H9 (cell line): ENCODE data around the gene PCDH9. TPM values are rescaled to one million over a fixed set of nuclear protein-coding genes. Genes with fewer than 3 reads are reported as not detected.

ENCODE experiments used
- DNase-seq: peaks from one replicate; pipeline ENCODE4 v3.0.0-alpha.2; 2017
- H2AFZ ChIP-seq: one replicate; pipeline ENCODE4 v1.6.1; 2013; ENCODE audit warnings: mild to moderate bottlenecking, low read length, control low read depth, moderate library complexity
- H2AK5ac ChIP-seq: 2 replicates; pipeline ENCODE4 v1.6.1; 2013; ENCODE audit warnings: low read length, control low read depth, mixed read lengths; ENCODE audit not compliant: insufficient read length
- H2BK120ac ChIP-seq: one replicate; pipeline ENCODE4 v1.6.1; 2013; ENCODE audit warnings: low read depth, mild to moderate bottlenecking, low read length, control low read depth, inconsistent platforms; ENCODE audit not compliant: poor library complexity, severe bottlenecking
- H2BK12ac ChIP-seq: 2 replicates; pipeline ENCODE4 v1.6.1; 2013; ENCODE audit warnings: low read length, control low read depth, mixed read lengths, low read depth; ENCODE audit not compliant: insufficient read length
- H2BK15ac ChIP-seq: 2 replicates; pipeline ENCODE4 v1.6.1; 2013; ENCODE audit warnings: low read depth, low read length, control low read depth
- H2BK20ac ChIP-seq: one replicate; pipeline ENCODE4 v1.6.1; 2013; ENCODE audit warnings: low read depth, mild to moderate bottlenecking, low read length, control low read depth, inconsistent platforms; ENCODE audit not compliant: poor library complexity, severe bottlenecking
- H2BK5ac ChIP-seq: 2 replicates; pipeline ENCODE4 v1.6.1; 2013; ENCODE audit warnings: low read length, control low read depth, mixed read lengths; ENCODE audit not compliant: insufficient read length
- H3K14ac ChIP-seq: 2 replicates; pipeline ENCODE4 v1.6.1; 2013; ENCODE audit warnings: low read length, control low read depth; ENCODE audit not compliant: insufficient read depth
- H3K18ac ChIP-seq: 2 replicates; pipeline ENCODE4 v1.6.1; 2013; ENCODE audit warnings: low read depth, mild to moderate bottlenecking, mixed read lengths, low read length, control low read depth; ENCODE audit not compliant: insufficient read length
- H3K23ac ChIP-seq: 2 replicates; pipeline ENCODE4 v1.6.1; 2013; ENCODE audit warnings: low read length, control low read depth, mixed read lengths, low read depth; ENCODE audit not compliant: insufficient read length
- H3K23me2 ChIP-seq: 2 replicates; pipeline ENCODE4 v1.6.1; 2013; ENCODE audit warnings: low read depth, mild to moderate bottlenecking, mixed read lengths, low read length, control low read depth; ENCODE audit not compliant: insufficient read length, poor library complexity, severe bottlenecking
- H3K27ac ChIP-seq: 2 replicates; pipeline ENCODE4 v1.5.1; 2013; ENCODE audit warnings: low read length, control low read depth, mixed read lengths, low read depth; ENCODE audit not compliant: insufficient read length
- H3K27me3 ChIP-seq: 2 replicates; pipeline ENCODE4 v1.6.1; 2013; ENCODE audit warnings: low read length, control low read depth, inconsistent platforms; ENCODE audit not compliant: insufficient read depth
- H3K4ac ChIP-seq: 2 replicates; pipeline ENCODE4 v1.6.1; 2013; ENCODE audit warnings: low read depth, mild to moderate bottlenecking, control low read depth, inconsistent platforms, low read length, moderate library complexity
- H3K4me1 ChIP-seq: 2 replicates; pipeline ENCODE4 v1.6.1; 2013; ENCODE audit warnings: low read length, control low read depth, inconsistent platforms; ENCODE audit not compliant: insufficient read depth
- H3K4me2 ChIP-seq: 2 replicates; pipeline ENCODE4 v1.6.1; 2013; ENCODE audit warnings: low read length, control low read depth, mixed read lengths; ENCODE audit not compliant: insufficient read length, insufficient read depth
- H3K56ac ChIP-seq: 2 replicates; pipeline ENCODE4 v1.6.1; 2013; ENCODE audit warnings: low read depth, mild to moderate bottlenecking, mixed read lengths, low read length, control low read depth; ENCODE audit not compliant: insufficient read length
- H3K79me1 ChIP-seq: 2 replicates; pipeline ENCODE4 v1.6.1; 2013; ENCODE audit warnings: low read depth, mild to moderate bottlenecking, moderate library complexity, low read length, control low read depth, inconsistent platforms; ENCODE audit not compliant: insufficient read depth, poor library complexity, severe bottlenecking
- H3K79me2 ChIP-seq: 2 replicates; pipeline ENCODE4 v1.6.1; 2013; ENCODE audit warnings: low read length, control low read depth, inconsistent platforms; ENCODE audit not compliant: insufficient read depth
- H3K9ac ChIP-seq: 2 replicates; pipeline ENCODE4 v1.6.1; 2013; ENCODE audit warnings: low read length, control low read depth, mixed read lengths; ENCODE audit not compliant: insufficient read length; ENCODE audit errors: extremely low read depth
- H3K9me3 ChIP-seq: one replicate; pipeline ENCODE4 v1.6.1; 2013; ENCODE audit warnings: low read depth, low read length, inconsistent platforms; ENCODE audit not compliant: control insufficient read depth
- H3T11ph ChIP-seq: one replicate; pipeline ENCODE4 v1.6.1; 2013; ENCODE audit warnings: mild to moderate bottlenecking, low read length, control low read depth, inconsistent platforms
- H4K20me1 ChIP-seq: one replicate; pipeline ENCODE4 v1.6.1; 2013; ENCODE audit not compliant: control insufficient read depth, insufficient read length, insufficient read depth
- H4K5ac ChIP-seq: 2 replicates; pipeline ENCODE4 v1.6.1; 2013; ENCODE audit warnings: low read depth, mild to moderate bottlenecking, mixed read lengths, low read length, control low read depth; ENCODE audit not compliant: insufficient read length
- H4K8ac ChIP-seq: replicated peaks from 2 replicates; pipeline ENCODE4 v1.6.1; 2013; ENCODE audit warnings: low read length, control low read depth, mixed read lengths, low read depth; ENCODE audit not compliant: insufficient read length
- H4K91ac ChIP-seq: 2 replicates; pipeline ENCODE4 v1.6.1; 2013; ENCODE audit warnings: low read depth, mild to moderate bottlenecking, moderate library complexity, mixed read lengths, low read length, control low read depth; ENCODE audit not compliant: insufficient read length
- H3K27ac Mint-ChIP-seq, 3 experiments: 2 replicates in 2 of 3; 3 replicates in 1 of 3; pipeline ENCODE4 v1.8.0; 2020 to 2021; ENCODE audit warnings: mixed read lengths in 3 of 3, mild to moderate bottlenecking in 1 of 3, moderate library complexity in 1 of 3
- H3K27me3 Mint-ChIP-seq: 2 replicates; pipeline ENCODE4 v1.8.0; 2021; ENCODE audit warnings: low read depth, mild to moderate bottlenecking, moderate library complexity, mixed read lengths
- H3K36me3 Mint-ChIP-seq, 3 experiments: 2 replicates in 2 of 3; 3 replicates in 1 of 3; pipeline ENCODE4 v1.8.0; 2020 to 2021; ENCODE audit warnings: low read depth in 3 of 3, mixed read lengths in 3 of 3; ENCODE audit not compliant: insufficient read depth in 1 of 3
- H3K4me1 Mint-ChIP-seq, 2 experiments: 2 replicates each; pipeline ENCODE4 v1.8.0; 2020; ENCODE audit warnings: mixed read lengths in 2 of 2
- H3K4me3 Mint-ChIP-seq, 2 experiments: 2 replicates in 1 of 2; 3 replicates in 1 of 2; pipeline ENCODE4 v1.8.0; 2020 to 2021; ENCODE audit warnings: mild to moderate bottlenecking in 2 of 2, mixed read lengths in 2 of 2, moderate library complexity in 1 of 2
- H3K9me3 Mint-ChIP-seq, 2 experiments: 2 replicates in 1 of 2; 3 replicates in 1 of 2; pipeline ENCODE4 v1.8.0; 2020; ENCODE audit warnings: mild to moderate bottlenecking in 2 of 2, mixed read lengths in 2 of 2, moderate library complexity in 1 of 2
- CTCF ChIP-seq: fragments of 200-600 bp; sonication (generic); conservative IDR thresholded peaks from 3 replicates; pipeline ENCODE4 v1.8.0; 2021; ENCODE audit warnings: antibody characterized with exemption, mild to moderate bottlenecking
- WGBS: extraction: QIAGEN DNeasy Blood & Tissue Kit; methylation state at CpG from one replicate; pipeline ENCODE4 v1.1.7; 2013; ENCODE audit warnings: missing lambda C conversion rate, low lambda C conversion rate, mixed read lengths; ENCODE audit not compliant: insufficient read length; ENCODE audit errors: extremely low coverage; 5-methylcytosine and 5-hydroxymethylcytosine counted together
- total RNA-seq: library from RNA; stranded (reverse); gene quantifications from 2 replicates; pipeline ENCODE4 v1.2.1, GENCODE V29; 2021

The PCDH9 gene
- total RNA-seq, 1 experiment from 2014 or later, result 0.11 TPM

- Histone ChIP-seq H2BK120ac (no peak overlapping the region), H2BK15ac (no peak overlapping the region), H3K9ac (no peak overlapping the region), H3K4me2 (no peak overlapping the region), H4K20me1 (no peaks in the 10 kb centered on the region), H3K79me1 (no peaks in the 10 kb centered on the region), H3K4me1 (no peaks in the 10 kb centered on the region), H4K91ac (no peak overlapping the region), H2AFZ (no peak overlapping the region), H3K56ac (no peak overlapping the region), H3K9me3 (no peaks in the 10 kb centered on the region), H3K23ac (no peak overlapping the region), H2AK5ac (no peak overlapping the region), H3K4ac (no peak overlapping the region), H4K8ac (no peak overlapping the region), H2BK5ac (no peak overlapping the region), H2BK20ac (no peak overlapping the region), H3K27ac (no peak overlapping the region), H2BK12ac (no peak overlapping the region), H3K14ac (no peak overlapping the region), H3K23me2 (no peaks in the 10 kb centered on the region), H3K18ac (no peak overlapping the region), H3T11ph (no peak overlapping the region), H4K5ac (no peak overlapping the region), H3K79me2 (no peaks in the 10 kb centered on the region), H3K27me3 (no peaks in the 10 kb centered on the region)
- no peak for DNase-seq
- H3K4me3 Mint-ChIP-seq, result no peak overlapping the region
- H3K9me3 Mint-ChIP-seq, result no peaks in the 10 kb centered on the region; a peak in 1 of 5 replicates
- H3K4me1 Mint-ChIP-seq, result no peaks in the 10 kb centered on the region
- H3K27ac Mint-ChIP-seq, result no peak overlapping the region
- no peaks in the 10 kb centered on the region for H3K27me3 Mint-ChIP-seq
- TF ChIP-seq CTCF, result no peak
- H3K36me3 Mint-ChIP-seq, result 0 out of 7 replicates have a peak, but pooled peaks cover 0 to 2% (median 0%) of the 10 kb centered on the region in 3 experiments
- no CpG with 5 or more reads among the region's 3 CpGs for WGBS
Measured at GRCh38 chr13:66775196-66775595, 454.9 kb downstream of the PCDH9 start.
